EH (cell line): ENCODE measurements around the gene PGAP1.

Experiments used
- DNase-seq: peaks from one replicate; pipeline ENCODE4 v3.0.0-alpha.2; 2015; ENCODE audit warnings: low read depth

The PGAP1 gene

DNA sequence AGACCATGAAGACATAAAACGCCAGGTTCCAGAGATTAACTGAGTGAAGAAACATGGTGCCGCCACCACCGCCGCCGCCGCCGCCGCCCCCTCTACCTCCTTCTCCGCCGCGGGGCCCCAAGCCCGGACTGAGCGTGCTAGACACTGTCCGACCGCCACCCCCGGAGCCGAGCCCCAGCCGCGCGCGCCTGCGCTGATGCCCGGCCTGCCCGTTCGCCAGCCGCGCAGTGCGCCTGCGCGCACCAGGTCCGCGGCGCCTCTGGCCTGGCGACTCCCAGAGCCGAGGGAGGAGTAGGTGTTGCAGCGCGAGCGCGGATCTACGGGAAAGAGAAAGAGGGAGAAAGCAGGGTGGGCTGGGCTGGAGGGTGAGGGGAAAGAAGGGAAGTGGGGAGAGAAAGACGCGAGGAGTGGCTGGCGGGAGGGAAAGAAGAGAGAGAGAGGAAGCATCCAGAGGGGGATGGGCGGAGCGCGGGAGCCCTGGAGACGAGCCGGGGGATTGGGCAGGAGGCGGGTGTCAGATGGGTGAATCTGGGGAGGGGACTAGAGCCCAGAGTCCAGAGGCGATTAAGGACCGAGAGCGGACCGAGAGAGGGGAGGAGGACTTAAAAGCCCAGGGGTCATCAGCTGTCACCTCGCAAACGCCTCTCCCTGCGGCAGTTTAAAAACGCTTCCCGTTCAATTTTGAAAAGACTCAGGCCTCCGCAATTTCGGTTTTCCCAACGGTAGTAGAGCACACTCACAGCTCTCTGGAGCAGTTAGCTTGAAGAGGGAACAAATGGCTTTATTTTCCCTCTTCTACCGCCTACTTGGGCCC, at the start of gene PGAP1:
PGAP1 (minus strand) TSS at position 146 of the 814 bp plus-strand sequence; CDS start at position 55, 91 bp downstream.
- peak; percentile 90 for DNase-seq

- DNase-seq: no peak
These were observed 48.5 kb upstream of the PGAP1 start for GRCh38 chr2:196974970-196975369.

DNA sequence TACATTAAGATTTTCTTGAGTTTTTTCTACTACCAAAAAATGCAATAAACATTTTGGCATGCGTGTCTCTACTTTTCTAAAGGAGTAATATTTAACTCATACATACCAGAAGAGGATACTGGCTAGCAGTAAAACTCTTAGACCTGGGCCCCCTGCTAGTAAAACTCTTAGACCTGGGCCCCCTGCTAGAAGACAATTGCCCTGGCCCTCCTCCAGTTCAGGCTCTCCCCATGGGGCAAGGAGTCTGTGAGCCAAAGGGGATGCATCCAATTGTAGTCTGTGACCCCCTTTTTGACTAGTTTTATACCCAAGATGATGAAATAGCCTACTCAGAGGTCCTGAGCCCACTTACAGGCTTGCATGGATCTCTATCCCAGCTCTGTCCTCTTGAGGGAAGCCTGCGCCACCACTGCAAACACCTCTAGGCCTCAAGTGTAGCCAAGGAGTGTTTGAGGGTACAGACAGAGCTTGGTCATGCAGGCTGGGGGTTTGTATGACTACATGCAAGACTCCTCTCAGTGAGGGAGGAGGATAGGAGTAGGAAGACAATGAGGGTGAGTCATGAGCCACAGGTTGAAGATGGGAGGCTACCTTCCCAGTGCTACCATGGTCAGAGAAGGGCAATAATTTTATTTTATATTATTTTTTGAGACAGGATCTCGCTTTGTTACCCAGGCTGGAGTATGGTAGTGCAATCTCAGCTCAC, 45.2 kb upstream of the PGAP1 start:
- no peak for DNase-seq

GRCh38 chr2:196970099-196970498, 43.6 kb upstream of the PGAP1 start:
- DNase-seq: no peak

DNA sequence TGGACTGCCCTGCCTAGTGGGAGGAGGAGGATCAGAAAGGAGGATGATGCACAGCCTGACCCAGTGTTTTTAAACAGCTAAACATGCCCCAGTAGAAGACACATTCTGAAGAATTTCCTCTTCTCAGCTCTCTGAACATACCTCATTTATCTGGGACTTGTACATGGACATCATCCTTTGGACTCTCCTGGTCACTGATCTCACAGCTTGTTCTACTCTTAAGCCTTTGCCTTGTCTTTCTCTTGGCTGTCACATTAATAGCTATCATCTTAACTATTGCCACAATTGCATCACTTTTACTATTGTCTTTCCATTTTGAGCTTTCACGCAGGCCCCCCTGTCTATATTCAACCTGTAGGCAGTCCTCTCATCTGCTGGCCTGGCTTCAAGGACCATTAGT, 42.0 kb upstream of the PGAP1 start:
- no peak for DNase-seq

DNA sequence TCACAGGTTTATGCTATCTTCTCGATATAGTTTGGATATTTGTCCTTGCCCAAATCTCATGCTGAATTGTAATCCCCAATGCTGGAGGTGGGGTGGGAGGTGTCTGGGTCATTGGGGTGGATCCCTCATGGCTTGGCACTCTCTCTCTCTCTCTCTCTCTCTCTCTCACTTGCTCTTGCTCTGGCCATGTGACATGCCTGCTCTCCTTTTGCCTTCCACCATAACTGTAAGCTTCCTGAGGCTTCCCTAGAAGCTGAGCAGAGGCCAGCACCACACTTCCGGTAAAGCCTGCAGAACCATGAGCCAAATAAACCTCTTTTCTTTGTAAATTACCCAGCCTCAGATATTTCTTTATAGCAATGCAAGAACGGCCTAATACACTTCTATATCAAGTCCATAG, 41.3 kb upstream of the PGAP1 start:
- DNase-seq: no peak

DNA sequence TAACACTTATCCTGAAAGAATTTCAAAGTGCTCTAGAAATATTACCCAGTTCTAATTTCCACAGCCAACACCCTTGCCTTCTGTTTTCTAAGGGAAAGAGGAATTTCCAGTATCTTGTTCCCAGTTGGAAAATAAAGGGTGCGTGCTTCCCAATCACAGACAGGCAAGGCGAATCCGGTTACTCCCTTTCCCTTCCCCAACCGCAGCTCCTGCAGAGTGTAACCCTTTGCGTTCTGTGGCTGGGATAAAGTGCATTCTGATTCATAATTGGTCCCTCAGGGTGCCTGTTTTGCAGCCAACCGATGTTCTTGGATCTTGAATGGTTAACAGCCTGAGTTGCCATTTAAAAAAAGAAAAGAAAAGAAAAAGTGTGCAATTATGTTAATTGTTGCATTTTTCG, 40.6 kb upstream of the PGAP1 start:
- peak; percentile 50 for DNase-seq

DNA sequence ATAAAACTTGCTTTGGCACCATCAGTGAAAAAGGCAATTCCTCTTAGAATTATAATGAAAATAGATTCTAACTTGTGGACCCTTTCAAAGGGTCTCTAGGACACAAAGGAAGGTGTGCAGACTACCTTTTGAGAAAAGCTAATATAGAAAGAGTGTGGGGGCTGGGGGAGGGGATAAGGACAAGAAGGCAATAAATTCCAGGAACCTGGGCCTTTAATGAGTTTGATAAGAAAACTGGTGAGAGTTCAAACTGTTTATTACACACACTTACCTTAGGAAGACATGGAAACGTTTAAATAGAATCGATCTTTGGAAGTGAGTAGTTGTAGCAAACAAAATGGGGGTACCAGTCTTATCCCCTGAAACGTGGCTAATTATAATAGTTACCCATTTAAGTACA, 39.6 kb upstream of the PGAP1 start:
- DNase-seq: no peak

GRCh38 chr2:196965651-196966050, 39.1 kb upstream of the PGAP1 start:
- DNase-seq: no peak

DNA sequence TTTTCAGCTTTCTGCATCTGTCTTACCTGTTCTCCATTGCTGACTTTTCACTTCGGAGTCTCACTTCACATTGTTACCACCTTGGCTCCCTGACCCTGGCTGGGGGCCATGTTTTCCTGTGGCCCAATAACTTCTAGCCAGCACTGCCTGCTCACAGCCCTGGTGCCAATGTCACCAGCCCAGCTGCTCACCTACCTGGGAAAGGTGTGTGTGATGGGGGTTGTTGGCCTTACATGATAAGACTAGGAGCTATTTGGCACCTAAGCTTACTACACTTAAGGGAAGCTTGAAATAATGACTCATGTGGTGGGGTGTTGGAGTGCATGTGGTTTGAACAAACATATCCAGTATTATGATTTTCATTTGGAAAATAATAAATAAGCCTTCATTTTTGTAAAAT, 37.5 kb upstream of the PGAP1 start:
- DNase-seq: no peak

DNA sequence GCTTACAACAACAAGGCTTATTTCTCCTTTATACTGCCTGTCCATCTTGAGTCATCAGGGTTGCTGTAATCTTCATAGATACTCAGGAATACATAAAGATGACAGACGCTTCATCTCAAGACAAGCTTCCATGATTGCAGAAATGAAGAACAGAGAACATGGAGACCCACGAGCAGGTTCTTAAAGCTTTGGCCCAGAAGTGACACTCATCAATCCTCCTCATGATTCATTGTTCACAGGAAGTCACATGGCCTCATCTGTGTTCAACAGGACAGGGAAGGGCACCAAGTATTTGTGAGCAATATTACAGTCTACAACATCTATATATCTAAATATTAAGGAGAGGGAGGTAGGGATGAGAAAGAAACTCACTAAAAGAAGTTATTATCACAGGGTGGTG, 36.5 kb upstream of the PGAP1 start:
- no peak for DNase-seq

DNA sequence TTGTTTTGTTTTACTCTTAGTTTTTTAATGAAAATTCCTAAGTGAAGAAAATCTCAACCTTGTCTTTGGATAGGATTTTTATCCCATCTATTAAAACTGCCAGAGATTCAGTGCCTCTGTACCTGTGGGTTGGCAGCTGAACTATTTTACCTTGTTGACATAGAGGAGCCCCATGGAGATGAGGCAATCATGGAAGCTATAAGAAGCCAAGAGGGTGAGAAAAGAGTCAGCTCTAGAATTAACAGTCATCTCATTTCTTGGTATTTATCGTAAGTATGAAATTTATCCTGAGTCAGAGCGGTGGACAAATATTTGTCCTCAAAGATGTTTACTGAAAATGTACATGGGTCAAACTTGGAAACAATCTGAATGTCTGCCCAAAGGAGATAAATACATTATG, 35.8 kb upstream of the PGAP1 start:
- DNase-seq: no peak

DNA sequence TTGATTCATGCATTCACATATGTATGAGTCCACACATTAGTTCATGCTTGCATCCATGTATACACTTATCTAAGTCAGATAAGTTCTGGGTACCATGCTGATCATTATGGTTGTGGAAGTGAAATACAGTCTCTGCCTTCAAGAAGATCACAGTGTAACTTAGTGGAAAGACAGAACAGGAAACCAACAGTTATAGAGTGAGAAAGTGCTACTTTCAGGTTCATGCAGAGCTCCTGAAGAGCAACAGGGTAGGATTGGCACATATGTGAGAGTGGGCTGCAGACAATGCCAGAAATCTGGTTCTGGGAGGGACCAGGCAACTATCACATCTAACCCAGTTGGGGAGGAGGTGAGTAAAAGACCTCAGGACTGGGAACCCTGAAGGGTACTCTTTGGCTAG, 35.4 kb upstream of the PGAP1 start:
- DNase-seq: no peak

- DNase-seq: peak; percentile 39
These were observed 33.3 kb upstream of the PGAP1 start for GRCh38 chr2:196959734-196960338.

DNA sequence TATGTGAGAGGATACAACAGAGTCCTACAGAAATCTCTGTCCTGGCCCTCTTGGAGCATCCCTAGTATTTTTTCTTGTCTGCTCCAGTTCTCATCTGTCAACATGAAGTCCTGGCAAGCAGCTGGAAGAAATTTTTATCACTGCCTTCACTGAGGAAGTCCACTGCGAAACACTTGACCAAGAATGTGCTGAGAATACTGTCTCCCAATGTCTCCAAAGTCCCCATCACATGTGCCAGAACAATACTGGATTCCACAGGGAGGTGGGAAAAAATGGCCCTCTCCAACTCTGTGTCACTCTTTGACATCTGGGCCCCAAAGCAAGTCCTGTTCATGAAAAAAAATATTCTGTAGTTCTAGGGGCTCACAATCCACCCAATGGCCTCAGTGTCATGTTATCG, 32.8 kb upstream of the PGAP1 start:
- DNase-seq: no peak

GRCh38 chr2:196957881-196958525, 31.5 kb upstream of the PGAP1 start:
- DNase-seq: no peak

DNA sequence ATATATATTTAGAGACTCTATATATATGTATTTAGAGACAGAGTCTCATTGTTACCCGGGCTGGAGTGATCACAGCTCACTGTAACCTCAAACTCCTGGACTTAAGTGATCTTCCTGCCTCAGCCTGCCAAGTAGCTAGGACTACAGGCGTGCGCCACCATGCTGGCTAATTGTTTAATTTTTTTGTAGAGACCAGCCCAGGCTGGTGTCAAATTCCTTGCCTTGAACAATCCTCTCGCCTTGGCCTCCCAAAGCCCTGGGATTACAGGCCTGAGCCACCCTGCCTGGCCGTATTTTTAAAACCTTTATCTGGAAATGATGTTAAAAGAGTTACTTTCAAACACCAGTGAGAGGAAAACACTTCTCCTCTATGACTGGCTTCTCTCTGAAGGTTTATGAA, 30.9 kb upstream of the PGAP1 start:
- DNase-seq: no peak

DNA sequence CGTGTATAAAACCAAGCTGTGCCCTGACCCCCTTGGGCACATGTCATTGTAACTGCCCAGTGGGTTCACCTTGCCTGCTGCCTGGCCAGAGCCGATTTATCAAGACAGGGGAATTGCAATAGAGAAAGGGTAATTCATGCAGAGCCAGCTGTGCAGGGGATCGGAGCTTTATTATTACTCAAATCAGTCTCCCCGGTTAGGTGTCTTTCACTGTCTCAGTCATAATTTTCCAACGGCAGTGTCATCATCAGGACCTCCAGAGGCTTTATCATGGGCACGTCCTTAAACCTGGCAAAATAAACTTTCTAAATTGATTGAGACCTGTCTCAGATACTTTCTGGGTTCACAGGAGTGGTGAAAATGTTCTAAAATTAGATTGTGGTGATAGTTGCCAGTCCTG, 29.6 kb upstream of the PGAP1 start:
- no peak for DNase-seq

GRCh38 chr2:196955036-196955435, 28.5 kb upstream of the PGAP1 start:
- no peak for DNase-seq

DNA sequence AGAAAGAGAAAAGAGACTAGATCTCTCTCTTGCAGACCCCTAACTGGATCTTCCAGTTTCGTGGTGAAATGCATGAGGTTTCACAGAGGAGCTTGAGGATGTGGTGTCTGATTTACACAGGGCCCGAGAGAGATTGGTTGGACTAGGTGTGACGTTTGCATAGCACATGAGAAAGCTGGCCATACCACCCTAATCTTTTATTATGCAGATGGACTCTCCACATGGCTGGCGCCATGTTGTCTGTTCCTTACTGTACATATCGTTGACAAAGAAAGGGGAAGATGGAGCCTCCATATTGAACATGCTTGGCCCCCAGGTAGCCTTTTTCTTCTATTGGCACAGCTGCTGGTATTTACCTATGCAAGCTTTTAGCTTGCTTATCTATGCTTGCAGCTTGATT, 27.5 kb upstream of the PGAP1 start:
- no peak for DNase-seq

DNA sequence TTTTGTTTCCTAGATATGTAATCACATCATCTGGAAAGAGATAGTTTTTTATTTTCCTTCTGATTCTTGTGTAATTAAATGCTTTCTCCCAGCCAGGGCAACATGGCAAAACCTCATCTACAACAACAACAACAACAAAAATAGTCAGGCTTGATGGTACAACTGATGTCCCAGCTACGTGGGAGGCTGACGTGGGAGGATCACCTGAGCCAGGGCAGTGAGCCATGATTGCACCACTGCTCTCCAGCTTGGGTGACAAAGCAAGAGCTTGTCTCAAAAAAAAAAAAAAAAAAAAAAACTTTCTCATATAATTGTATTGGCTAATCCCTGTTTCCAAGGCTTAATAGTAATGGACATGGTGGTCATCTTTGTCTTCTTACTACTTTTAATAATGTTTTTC, 26.4 kb upstream of the PGAP1 start:
- DNase-seq: no peak

- DNase-seq: no peak
These were observed 25.5 kb upstream of the PGAP1 start for GRCh38 chr2:196951973-196952372.

DNA sequence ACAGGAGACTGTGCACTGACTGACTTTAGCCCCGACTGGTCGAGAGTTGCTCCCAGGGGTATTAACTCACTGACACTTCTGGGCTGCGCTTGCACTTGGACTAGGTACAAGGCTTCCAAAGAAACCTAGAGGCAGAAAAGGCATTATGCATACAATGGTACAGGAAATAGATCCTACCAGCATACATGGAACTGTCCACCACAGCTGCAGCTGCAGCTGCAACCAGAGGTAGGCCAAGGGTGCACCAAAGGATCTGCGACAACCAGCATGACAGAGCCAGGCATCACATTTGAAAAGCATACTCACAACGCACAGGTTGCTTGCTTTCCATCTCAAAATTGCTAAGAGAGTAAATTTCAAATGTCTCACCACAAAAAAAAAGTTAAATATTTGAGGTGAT, 22.6 kb upstream of the PGAP1 start:
- DNase-seq: no peak
